ENCODE measurements around the gene ODAD3. TPM values are rescaled to one million over a fixed set of nuclear protein-coding genes. Genes with fewer than 3 reads are reported as not detected.
"Not testable (repeated sequence)": the region's sequence is repeated elsewhere in the genome, so short reads cannot be mapped to it uniquely, and the experiment has no call there.

Gene ODAD3
- total RNA-seq, 1 donor from 2014 or later: 2.2 TPM

DNA sequence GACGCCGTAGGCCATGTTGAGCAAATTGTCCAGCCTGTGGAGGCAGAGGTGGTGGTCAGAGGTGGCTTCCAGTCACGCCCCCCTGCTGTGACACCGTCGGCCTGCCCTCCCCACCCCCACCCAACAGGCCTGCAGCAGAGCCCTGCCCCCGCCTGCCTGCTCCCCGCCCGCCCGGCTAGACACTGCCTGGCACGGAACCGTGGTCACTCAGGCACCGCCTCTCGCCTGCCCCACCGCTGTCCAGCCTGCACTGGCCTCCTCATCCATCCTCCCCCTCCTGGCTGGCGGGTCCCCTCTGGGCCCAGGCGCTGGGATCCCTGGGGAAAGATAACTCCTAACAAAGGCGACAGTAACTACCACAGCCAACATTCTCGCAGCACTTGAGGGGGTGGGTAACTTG, 22.2 kb upstream of the ODAD3 start:
- Mint-ChIP-seq H3K4me3 (no peak overlapping the region), H3K9me3 (no peaks in the 10 kb centered on the region), H3K36me3 (no peaks in the 10 kb centered on the region), H3K4me1 (ENCODE audit: unreplicated experiment) (peaks cover 10% of the 10 kb centered on the region), H3K27ac (no peak overlapping the region), H3K27me3 (peaks cover 3% of the 10 kb centered on the region)
- DNase-seq (ENCODE audit: extremely low spot score, unreplicated experiment): no peak
- TF ChIP-seq, protein P1, sequence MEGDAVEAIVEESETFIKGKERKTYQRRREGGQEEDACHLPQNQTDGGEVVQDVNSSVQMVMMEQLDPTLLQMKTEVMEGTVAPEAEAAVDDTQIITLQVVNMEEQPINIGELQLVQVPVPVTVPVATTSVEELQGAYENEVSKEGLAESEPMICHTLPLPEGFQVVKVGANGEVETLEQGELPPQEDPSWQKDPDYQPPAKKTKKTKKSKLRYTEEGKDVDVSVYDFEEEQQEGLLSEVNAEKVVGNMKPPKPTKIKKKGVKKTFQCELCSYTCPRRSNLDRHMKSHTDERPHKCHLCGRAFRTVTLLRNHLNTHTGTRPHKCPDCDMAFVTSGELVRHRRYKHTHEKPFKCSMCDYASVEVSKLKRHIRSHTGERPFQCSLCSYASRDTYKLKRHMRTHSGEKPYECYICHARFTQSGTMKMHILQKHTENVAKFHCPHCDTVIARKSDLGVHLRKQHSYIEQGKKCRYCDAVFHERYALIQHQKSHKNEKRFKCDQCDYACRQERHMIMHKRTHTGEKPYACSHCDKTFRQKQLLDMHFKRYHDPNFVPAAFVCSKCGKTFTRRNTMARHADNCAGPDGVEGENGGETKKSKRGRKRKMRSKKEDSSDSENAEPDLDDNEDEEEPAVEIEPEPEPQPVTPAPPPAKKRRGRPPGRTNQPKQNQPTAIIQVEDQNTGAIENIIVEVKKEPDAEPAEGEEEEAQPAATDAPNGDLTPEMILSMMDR (conservative IDR thresholded peaks at IDR 0.05): no peak

DNA sequence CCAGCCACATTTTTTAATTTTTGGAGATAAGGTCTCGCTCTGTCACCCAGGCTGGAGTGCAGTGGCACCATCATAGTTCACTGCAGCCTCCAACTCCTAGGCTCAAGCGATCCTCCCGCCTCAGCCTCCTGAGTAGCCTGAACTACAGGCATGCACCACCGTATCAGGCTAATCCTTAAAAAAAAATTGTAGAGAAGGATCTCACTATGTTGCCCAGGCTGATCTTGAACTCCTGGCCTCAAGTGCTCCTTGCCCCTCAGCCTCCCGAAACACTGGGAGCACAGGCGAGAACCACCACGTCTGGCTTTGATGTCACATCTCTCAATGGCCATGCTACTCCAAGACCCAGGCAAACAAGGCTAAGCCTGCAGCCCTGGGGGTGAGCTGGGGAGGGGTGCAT, 21.7 kb upstream of the ODAD3 start:
- TF ChIP-seq, protein P1 (conservative IDR thresholded peaks at IDR 0.05): no peak
- DNase-seq (ENCODE audit: extremely low spot score, unreplicated experiment): no peak
- H3K9me3 Mint-ChIP-seq: no peaks in the 10 kb centered on the region
- H3K27ac Mint-ChIP-seq: no peak overlapping the region
- H3K36me3 Mint-ChIP-seq: no peaks in the 10 kb centered on the region
- peaks cover 12% of the 10 kb centered on the region for H3K4me1 Mint-ChIP-seq (ENCODE audit: unreplicated experiment)
- peaks cover 3% of the 10 kb centered on the region for H3K27me3 Mint-ChIP-seq
- no peak overlapping the region for H3K4me3 Mint-ChIP-seq

GRCh38 chr19:11455233-11455554, 20.3 kb upstream of the ODAD3 start:
- H3K27ac Mint-ChIP-seq; DNase-seq (ENCODE audit: extremely low spot score, unreplicated experiment); H3K9me3 Mint-ChIP-seq; H3K4me3 Mint-ChIP-seq; H3K27me3 Mint-ChIP-seq; H3K36me3 Mint-ChIP-seq: not testable (repeated sequence)
- H3K4me1 Mint-ChIP-seq (ENCODE audit: unreplicated experiment): peaks cover 12% of the 10 kb centered on the region

DNA sequence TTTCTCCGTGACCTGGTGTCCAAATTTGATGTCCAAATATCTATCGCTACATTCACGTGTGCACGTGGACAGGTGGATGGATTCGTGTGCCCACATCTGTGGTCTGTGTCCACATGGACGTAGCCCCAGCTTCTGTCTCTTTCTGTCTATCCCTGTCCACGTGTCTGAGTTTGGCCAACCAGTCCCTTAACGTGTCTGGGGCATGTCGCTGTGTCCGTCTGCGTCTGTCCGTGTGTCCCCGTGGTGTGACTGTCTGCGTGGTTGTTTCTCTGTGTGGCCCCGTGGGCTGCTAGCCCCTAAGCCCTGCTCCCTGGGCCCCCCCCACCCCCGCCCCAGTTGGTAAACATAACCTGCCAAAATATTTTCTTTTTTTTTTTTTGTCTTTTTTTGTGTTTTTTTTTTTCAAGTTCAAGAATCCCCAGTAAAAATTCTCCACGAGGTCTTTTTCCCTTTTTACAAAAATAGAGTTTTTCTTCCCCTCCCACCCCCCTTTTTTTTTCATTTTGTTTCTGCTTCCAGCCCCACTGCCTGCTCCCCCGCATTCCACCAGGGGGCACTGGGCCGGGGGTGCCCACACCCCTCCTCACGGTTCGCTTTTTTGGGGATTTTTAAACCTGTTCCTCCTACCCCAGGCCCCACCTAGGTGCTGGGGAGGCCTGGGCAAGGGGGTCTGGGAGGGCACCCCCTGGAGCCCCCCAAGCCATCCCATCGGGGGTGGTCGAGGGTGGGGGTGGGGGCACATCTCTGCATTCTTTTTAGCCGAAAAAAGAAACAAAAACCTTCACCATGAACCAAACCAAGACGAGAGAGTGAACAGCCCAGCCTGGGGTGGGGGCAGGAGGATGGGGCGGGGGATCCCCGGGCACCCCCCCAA, 18.8 kb upstream of the ODAD3 start:
- H3K4me3 Mint-ChIP-seq: no peak overlapping the region

DNA sequence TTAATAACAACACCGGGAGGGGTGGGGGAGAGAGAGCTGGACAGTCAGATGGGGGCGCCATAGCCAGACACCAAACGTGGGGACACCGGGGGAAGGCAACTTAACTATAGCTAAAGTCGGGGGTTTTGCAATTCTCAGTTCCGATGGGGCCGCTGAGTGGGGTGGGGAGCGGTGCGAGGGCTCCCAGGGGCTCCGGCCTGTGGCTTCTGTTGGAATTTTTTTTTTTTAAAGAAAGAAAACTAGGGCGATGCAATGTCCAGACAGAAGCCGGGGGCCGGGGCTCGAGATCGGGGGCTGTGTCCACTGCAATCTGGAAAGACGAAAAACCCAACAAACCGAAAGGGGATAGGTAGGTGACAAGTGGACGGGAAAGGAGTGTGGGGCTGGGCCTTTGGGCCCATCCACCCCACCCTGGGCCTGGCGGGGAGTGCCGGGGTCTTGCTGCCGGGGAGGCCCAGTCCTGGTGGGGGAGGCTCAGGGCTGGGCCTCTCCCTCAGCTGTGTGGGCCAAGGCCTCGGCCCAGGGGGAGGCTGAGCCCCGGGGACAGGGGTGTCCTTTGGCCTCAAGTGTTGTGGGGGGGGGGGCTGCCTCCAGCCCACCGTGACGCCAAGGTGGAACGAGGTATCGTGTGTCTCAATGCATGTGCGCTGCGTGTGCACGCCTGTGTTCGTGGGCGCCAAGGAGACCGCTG, 17.8 kb upstream of the ODAD3 start:
- no peaks in the 10 kb centered on the region for H3K9me3 Mint-ChIP-seq
- TF ChIP-seq, protein P1 (conservative IDR thresholded peaks at IDR 0.05): peak; percentile 9
- H3K4me1 Mint-ChIP-seq (ENCODE audit: unreplicated experiment): peaks cover 12% of the 10 kb centered on the region
- H3K4me3 Mint-ChIP-seq: no peak overlapping the region
- no peak overlapping the region for H3K27ac Mint-ChIP-seq
- no peaks in the 10 kb centered on the region for H3K36me3 Mint-ChIP-seq
- no peak for DNase-seq (ENCODE audit: extremely low spot score, unreplicated experiment)
- no peaks in the 10 kb centered on the region for H3K27me3 Mint-ChIP-seq

More for the DNA sequence above, 18.8 kb upstream of the ODAD3 start:
- DNase-seq (ENCODE audit: extremely low spot score, unreplicated experiment): no peak
- Mint-ChIP-seq H3K4me1 (ENCODE audit: unreplicated experiment) (peaks cover 12% of the 10 kb centered on the region), H3K9me3 (no peaks in the 10 kb centered on the region), H3K36me3 (no peaks in the 10 kb centered on the region), H3K27me3 (peaks cover 3% of the 10 kb centered on the region), H3K27ac (peak overlapping the region; percentile 11)
- TF ChIP-seq, protein P1 (conservative IDR thresholded peaks at IDR 0.05): peak; percentile 69

Measured in type B pancreatic cell (in vitro differentiated cells).